NCI-H1105 treated with DMSO at 0.1 percent for 48 hours (cell line): ENCODE data around the gene IAH1.
"Not testable (repeated sequence)": the region's sequence is repeated elsewhere in the genome, so short reads cannot be mapped to it uniquely, and the experiment has no call there.

Experiments used
- DNase-seq: peaks from one replicate; lab custom pipeline; 2025; lab: John Stamatoyannopoulos, UW

The IAH1 gene

GRCh38 chr2:9473308-9473984, 905 bp upstream of the IAH1 start:
- DNase-seq: peak; percentile 43

DNA sequence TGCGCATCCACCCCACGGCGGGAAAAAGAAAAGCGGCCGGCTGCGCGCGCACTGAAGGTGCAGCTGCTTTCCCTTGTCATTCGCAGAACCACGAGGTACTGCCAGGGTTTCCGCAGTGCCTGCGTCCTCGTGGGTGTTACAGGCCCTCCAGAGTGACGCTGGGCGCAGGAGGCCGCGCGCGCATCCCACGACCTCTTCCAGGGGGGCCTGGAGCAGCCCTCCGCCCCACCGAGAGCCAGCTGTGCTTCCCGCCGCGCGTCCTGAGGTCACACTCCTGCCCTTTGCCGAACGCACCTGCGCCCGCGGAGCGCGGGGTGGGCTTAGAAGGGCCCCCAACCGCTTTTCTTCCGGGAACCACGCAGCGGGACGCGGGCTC, 378 bp upstream of the IAH1 start:
- DNase-seq: peak; percentile 43

DNA sequence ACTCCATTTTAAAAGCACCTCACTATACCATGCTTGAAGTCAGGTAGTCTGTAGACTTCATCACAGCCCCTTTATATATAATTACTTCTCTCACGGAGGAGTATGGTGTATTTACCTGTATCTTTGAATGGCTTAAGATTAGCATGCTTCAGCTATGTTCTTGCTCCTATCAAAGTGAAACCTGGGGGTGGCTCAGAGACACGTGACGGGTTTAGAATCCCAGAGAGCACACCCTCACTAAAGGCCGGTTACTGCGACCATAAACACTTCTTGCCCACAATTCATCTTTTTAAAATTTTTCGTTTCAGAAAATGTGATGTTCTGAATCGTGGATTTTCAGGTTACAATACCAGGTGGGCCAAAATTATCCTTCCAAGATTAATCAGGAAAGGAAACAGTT, 3.6 kb downstream of the IAH1 start:
- DNase-seq: no peak

GRCh38 chr2:9478526-9478925, 4.2 kb downstream of the IAH1 start:
- no peak for DNase-seq

GRCh38 chr2:9480157-9480556, 5.8 kb downstream of the IAH1 start:
- no peak for DNase-seq

DNA sequence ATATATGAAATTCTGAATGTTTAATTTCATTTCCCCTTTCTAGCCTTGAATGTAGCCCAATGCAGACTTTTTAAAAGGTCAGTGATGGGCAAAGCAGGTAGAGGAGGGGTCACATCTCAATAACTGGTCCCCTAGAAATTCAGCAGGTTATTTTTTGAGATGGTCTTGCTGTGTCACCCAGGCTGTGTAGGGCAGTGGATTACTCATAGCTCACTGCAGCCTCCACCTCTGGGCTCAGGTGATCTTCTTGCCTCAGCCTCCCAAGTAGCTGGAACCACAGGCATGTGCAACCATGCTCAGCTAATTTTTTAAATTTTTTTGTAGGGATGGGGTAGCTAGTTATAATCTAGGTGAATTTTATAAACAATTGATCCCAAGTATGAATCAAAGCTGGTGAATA, 8.8 kb downstream of the IAH1 start:
- no peak for DNase-seq

- DNase-seq: no peak
Observed at GRCh38 chr2:9484533-9484932, 10.2 kb downstream of the IAH1 start.

DNA sequence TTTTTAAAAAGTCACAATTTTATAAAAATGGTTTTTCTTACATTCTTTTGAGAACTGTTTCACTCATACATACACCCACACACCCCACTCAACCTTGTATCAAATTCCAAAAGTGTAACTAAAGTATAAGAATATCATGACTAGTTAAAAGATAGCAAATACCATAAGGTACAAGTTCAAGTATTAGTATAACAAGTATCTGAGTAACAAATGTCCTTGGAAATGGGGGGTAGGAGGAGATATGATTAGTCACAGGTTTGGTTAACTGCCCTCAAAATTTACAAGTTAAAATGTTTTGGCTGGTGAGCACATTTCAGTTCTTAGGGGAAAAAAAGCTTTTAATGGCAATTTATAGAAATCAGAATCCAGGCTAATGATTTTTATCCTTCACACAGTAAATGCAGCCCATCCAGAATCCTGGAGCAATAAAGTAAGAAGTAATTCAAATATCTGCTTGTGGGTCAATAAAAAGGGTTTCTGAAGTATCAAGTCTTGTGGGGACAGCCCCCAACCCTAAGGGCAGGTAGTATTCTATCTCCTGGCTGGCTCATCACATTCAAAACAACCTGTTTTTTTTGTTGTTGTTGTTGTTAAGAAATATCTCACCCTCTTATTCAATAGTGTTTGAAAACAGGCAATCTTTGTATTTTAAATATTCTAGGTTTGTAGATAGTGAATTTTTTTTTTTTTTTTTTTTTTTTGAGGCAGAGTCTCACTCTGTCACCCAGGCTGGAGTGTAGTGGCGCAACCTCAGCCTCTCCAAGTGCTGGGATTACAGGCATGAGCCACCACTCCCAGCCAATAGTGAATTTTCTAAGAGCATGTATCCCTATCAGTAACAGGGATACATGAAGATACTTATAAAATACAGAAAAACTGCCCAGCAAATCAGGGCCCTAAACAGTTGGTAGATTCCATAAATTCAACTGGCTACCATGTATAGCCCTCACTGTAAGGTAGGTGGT, 14.5 kb downstream of the IAH1 start:
- DNase-seq: no peak

- no peak for DNase-seq
Observed at GRCh38 chr2:9490789-9491188, 16.4 kb downstream of the IAH1 start.

- no peak for DNase-seq
Observed at GRCh38 chr2:9492927-9493326, 18.6 kb downstream of the IAH1 start.

- DNase-seq: no peak
Observed at GRCh38 chr2:9493478-9493877, 19.1 kb downstream of the IAH1 start.

GRCh38 chr2:9494081-9494480, 19.7 kb downstream of the IAH1 start:
- DNase-seq: no peak

GRCh38 chr2:9497017-9497416, 22.7 kb downstream of the IAH1 start:
- DNase-seq: peak; percentile 1

- DNase-seq: no peak
Observed at GRCh38 chr2:9498210-9498609, 23.9 kb downstream of the IAH1 start.

DNA sequence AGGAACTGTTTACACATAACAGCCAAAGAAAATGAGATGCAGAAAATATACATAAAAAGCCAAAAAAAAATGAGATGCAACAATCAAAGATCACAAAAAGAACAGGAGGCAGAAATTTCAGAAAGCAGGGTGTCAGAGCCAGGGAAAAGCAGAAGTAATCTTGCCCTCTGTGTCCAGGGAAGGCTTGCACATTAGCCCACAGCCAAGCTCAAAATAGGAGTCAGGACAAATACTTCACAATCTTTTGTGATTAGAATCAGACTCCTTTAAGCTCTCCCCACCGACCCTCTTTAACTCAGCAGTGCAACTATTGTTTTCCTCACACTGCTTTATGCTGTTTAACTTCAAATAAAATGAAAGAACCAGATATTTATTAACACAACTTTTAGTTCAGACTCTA, 34.6 kb downstream of the IAH1 start:
- DNase-seq: no peak

GRCh38 chr2:9513946-9514345, 39.6 kb downstream of the IAH1 start:
- not testable (repeated sequence) for DNase-seq

DNA sequence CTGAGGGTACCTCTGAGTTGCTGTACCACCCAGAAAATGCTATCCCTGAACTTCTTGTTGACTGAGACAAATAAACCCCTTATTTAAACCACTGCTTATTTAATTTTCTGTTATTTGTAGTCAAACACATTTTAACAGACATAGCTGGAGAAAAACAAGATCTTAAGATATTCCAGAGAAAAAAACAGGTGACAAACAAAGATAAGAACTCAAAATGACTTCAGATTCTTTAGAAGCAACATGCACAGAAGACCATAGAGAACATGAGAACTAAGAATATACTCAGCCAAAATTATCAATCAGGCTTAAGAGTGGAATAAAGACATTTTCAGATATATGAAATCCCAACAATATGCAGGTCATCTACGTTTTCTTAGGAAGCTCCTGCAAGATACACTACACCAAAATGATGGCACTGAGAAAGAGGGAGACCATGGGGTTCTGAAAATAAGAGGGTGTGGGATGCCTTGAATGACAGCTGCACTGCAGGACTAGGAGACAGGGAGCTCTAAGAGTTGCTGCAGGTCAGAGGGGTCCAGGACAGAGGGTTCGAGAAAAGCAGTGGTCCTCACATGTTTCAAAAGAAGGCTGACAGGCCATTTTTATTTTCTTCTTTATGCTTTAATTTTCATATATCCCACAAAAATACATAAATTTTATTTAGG, 42.9 kb downstream of the IAH1 start:
- no peak for DNase-seq

- DNase-seq: no peak
Observed at GRCh38 chr2:9518163-9518562, 43.8 kb downstream of the IAH1 start.

- no peak for DNase-seq
Observed at GRCh38 chr2:9518780-9519179, 44.4 kb downstream of the IAH1 start.

DNA sequence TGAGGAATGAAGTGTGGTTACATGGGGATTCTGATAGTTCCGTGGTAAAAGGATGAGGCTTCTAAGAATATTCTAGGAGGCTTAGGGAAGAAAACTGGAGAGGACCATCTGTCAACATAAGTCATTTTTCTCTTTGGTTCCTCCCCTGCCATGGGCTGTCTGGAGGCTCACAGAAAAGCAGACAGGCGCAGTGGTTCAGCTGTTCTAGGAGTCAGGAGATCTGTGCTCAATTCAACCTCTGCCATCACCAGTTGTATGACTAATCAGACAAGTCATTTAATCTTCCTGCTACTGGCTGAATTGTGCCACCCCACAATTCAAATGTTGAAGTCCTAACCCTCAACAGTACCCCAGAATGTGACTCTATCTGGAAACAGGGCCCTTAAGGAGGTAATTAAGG, 44.9 kb downstream of the IAH1 start:
- no peak for DNase-seq

DNA sequence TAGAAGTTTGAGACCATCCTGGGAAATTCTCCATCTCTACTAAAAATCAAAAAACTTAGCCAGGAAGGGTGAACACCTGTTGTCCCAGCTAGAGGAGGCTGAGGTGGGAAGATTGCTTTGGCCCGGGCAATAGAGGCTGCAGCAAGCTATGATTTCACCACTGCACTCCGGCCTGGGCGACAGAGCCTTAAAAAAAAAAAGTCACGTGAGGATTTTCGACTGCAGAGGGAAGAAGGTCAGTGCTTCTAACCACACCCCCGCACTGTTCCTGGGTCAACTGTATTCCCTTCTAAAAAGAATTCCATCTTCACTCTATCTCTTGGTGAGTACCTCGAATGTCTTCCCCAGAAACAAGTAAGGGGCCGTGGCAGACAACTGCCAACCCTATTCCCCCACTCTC, 49.9 kb downstream of the IAH1 start:
- DNase-seq: no peak

GRCh38 chr2:9525266-9525665, 50.9 kb downstream of the IAH1 start:
- DNase-seq: no peak
